Thyroid gland (tissue), 4 donors: ENCODE results near the gene SLC22A15. TPM values are rescaled to one million over a fixed set of nuclear protein-coding genes. Genes with fewer than 3 reads are reported as not detected.

Source experiments
- DNase-seq, 2 donors: peaks; one replicate each; pipeline ENCODE4 v3.0.0-alpha.2; 2019
- H3K27ac ChIP-seq, 3 donors: fragments of 200-600 bp; sonication (generic); 1 replicate in 2 of 3; 2 replicates in 1 of 3; pipeline ENCODE4 v1.5.1; 2016 to 2019; ENCODE audit warnings: mild to moderate bottlenecking in 1 of 3, moderate library complexity in 1 of 3
- H3K27me3 ChIP-seq: fragments of 200-600 bp; sonication (generic); one replicate; pipeline ENCODE4 v1.5.1; 2019
- H3K36me3 ChIP-seq, 2 donors: fragments of 200-600 bp; sonication (generic); one replicate each; pipeline ENCODE4 v1.5.1; 2016 to 2019
- H3K4me1 ChIP-seq, 2 donors: fragments of 200-600 bp; sonication (generic); one replicate each; pipeline ENCODE4 v1.5.1; 2017 to 2019
- H3K4me3 ChIP-seq, 3 donors: fragments of 200-600 bp; sonication (generic); replicated peaks in 1 of 3; 1 replicate in 2 of 3; 2 replicates in 1 of 3; pipeline ENCODE4 v1.5.1; 2016; ENCODE audit warnings: mild to moderate bottlenecking in 1 of 3
- H3K9me3 ChIP-seq: fragments of 200-600 bp; sonication (generic); one replicate; pipeline ENCODE4 v1.5.1; 2017
- CTCF ChIP-seq, 6 experiments: fragments of 200-600 bp in 3 of 6; fragments of 450-650 bp in 3 of 6; sonication (generic) in 3 of 6; IDR thresholded peaks; one replicate each; pipeline ENCODE4 v1.5.1; 2016 to 2019; ENCODE audit warnings: antibody characterized with exemption in 6 of 6, mild to moderate bottlenecking in 2 of 6, inconsistent platforms in 1 of 6, moderate library complexity in 1 of 6
- POLR2A ChIP-seq, 2 donors: fragments of 450-650 bp; IDR thresholded peaks; one replicate each; pipeline ENCODE4 v1.6.1; 2017; ENCODE audit warnings: antibody characterized with exemption in 2 of 2, mild to moderate bottlenecking in 2 of 2, moderate library complexity in 1 of 2
- WGBS, 2 donors: methylation state at CpG; one replicate each; pipeline ENCODE4 v1.1.5; 2017; 5-methylcytosine and 5-hydroxymethylcytosine counted together
- intact Hi-C: fragments of 100-400 bp; cut with DNase I; formaldehyde crosslinking; loops from one replicate; pipeline ENCODE4 v1.15.1; 2023
- total RNA-seq, 4 donors: library from RNA; depleted of rRNA; stranded (reverse); fragments of >200 nt; gene quantifications; one replicate each; pipeline ENCODE4 v1.2.3, GENCODE V29; 2016

SLC22A15 gene
- total RNA-seq, 4 donors from 2014 or later = 5.0 to 7.7 (median 5.4) TPM

GRCh38 chr1:116002781-116003420, 26.6 kb downstream of the SLC22A15 start:
- TF ChIP-seq POLR2A (IDR thresholded peaks at IDR 0.05) (no peak), CTCF (IDR thresholded peaks at IDR 0.05) (no peak)
- DNase-seq = no peak
- H3K4me1 ChIP-seq = peaks cover 5 to 8% of the 10 kb centered on the region in 2 donors
- no peak overlapping the region for H3K4me3 ChIP-seq
- WGBS, 2 donors = 83 to 95% methylated on average over 1 of the region's 1 CpG
- no peaks in the 10 kb centered on the region for H3K9me3 ChIP-seq
- no peak overlapping the region for H3K27ac ChIP-seq
- H3K36me3 ChIP-seq = no peaks in the 10 kb centered on the region
- no peaks in the 10 kb centered on the region for H3K27me3 ChIP-seq
- intact Hi-C loops = no loop called here

- H3K9me3 ChIP-seq = no peaks in the 10 kb centered on the region
- TF ChIP-seq POLR2A (IDR thresholded peaks at IDR 0.05) = no peak
- TF ChIP-seq CTCF (IDR thresholded peaks at IDR 0.05) = no peak
Measured at GRCh38 chr1:116003823-116004222, 27.5 kb downstream of the SLC22A15 start.

GRCh38 chr1:116006486-116006964, 30.2 kb downstream of the SLC22A15 start:
- 74 to 86% methylated on average over 3 of the region's 3 CpGs for WGBS, 2 donors
- intact Hi-C loops = no loop called here
- Histone ChIP-seq H3K36me3 (no peaks in the 10 kb centered on the region), H3K4me3 (no peak overlapping the region), H3K9me3 (no peaks in the 10 kb centered on the region), H3K27me3 (no peaks in the 10 kb centered on the region), H3K4me1 (peaks cover 5 to 8% of the 10 kb centered on the region in 2 donors), H3K27ac (no peak overlapping the region)
- TF ChIP-seq POLR2A (IDR thresholded peaks at IDR 0.05) = no peak
- no peak for TF ChIP-seq CTCF (IDR thresholded peaks at IDR 0.05)
- no peak for DNase-seq

More at GRCh38 chr1:116003823-116004222, 27.5 kb downstream of the SLC22A15 start:
- Histone ChIP-seq H3K36me3 (no peaks in the 10 kb centered on the region), H3K27me3 (no peaks in the 10 kb centered on the region), H3K4me1 (peaks cover 5 to 8% of the 10 kb centered on the region in 2 donors), H3K4me3 (no peak overlapping the region), H3K27ac (no peak overlapping the region)
- 84 to 95% methylated on average over 1 of the region's 1 CpG for WGBS, 2 donors
- no peak for DNase-seq
- intact Hi-C loops = no loop called here

GRCh38 chr1:116008656-116009390, 32.5 kb downstream of the SLC22A15 start:
- Histone ChIP-seq H3K4me3 (no peak overlapping the region), H3K27me3 (no peaks in the 10 kb centered on the region), H3K4me1 (no peaks in the 10 kb centered on the region), H3K27ac (no peak overlapping the region), H3K36me3 (no peaks in the 10 kb centered on the region), H3K9me3 (no peaks in the 10 kb centered on the region)
- TF ChIP-seq POLR2A (IDR thresholded peaks at IDR 0.05) = no peak
- no peak for TF ChIP-seq CTCF (IDR thresholded peaks at IDR 0.05)
- 87 to 91% methylated on average over 6 of the region's 6 CpGs for WGBS, 2 donors
- no peak for DNase-seq
- intact Hi-C loops = no loop called here

GRCh38 chr1:116012716-116013115, 36.4 kb downstream of the SLC22A15 start:
- H3K27ac ChIP-seq = no peak overlapping the region
- DNase-seq = no peak
- H3K4me1 ChIP-seq = no peaks in the 10 kb centered on the region
- H3K27me3 ChIP-seq = no peaks in the 10 kb centered on the region
- H3K4me3 ChIP-seq = no peak overlapping the region
- TF ChIP-seq CTCF (IDR thresholded peaks at IDR 0.05) (no peak), POLR2A (IDR thresholded peaks at IDR 0.05) (no peak)
- intact Hi-C loops = no loop called here
- H3K9me3 ChIP-seq = no peaks in the 10 kb centered on the region
- WGBS, 2 donors = 98 to 100% methylated on average over 2 of the region's 2 CpGs
- H3K36me3 ChIP-seq = no peaks in the 10 kb centered on the region
